GM12878 (cell line): Measurements from ENCODE around the gene TAF13. TPM values are rescaled to one million over a fixed set of nuclear protein-coding genes. Genes with fewer than 3 reads are reported as not detected.
A peak's percentile ranks its signal among the peaks of the same experiment; 100 is the strongest.

Source experiments
- ATAC-seq: fragments of 200-7000 bp; cut with Tn5 transposase; 3 replicates; pipeline ENCODE4 v1.9.1; 2020; ENCODE audit warnings: mild to moderate bottlenecking, moderate library complexity
- BruUV-seq: library from RNA; stranded (reverse); fragments of 400-500 nt; replicated peaks from 2 replicates; lab custom pipeline; 2021; lab: Mats Ljungman, UMichigan
- CTCF ChIA-PET: fragments of 300-600 bp; sonication (Branson Sonifier 250); formaldehyde crosslinking; extraction: SDS; loops from one replicate; lab custom pipeline; 2021; ENCODE audit warnings: inconsistent platforms; lab: Yijun Ruan, JAX
- POLR2A ChIA-PET: fragments of 350-600 bp; formaldehyde crosslinking; extraction: SDS; loops from one replicate; lab custom pipeline; 2021; ENCODE audit warnings: inconsistent platforms; lab: Charles Lee
- RAD21 ChIA-PET: fragments of 300-600 bp; sonication (Branson Sonifier 250); formaldehyde crosslinking; loops from one replicate; lab custom pipeline; 2023; ENCODE audit warnings: antibody characterized with exemption; ENCODE audit not compliant: unreplicated experiment; lab: Charles Lee
- SMC1A ChIA-PET: fragments of 300-600 bp; sonication (Branson Sonifier 250); formaldehyde crosslinking; loops from one replicate; lab custom pipeline; 2023; ENCODE audit not compliant: unreplicated experiment, uncharacterized antibody; lab: Charles Lee
- DNase-seq: peaks from one replicate; pipeline ENCODE4 v3.0.0-alpha.2; 2011; ENCODE audit warnings: low read depth, low spot score
- FAIRE-seq: peaks from 3 replicates; lab custom pipeline; 2011; peaks lifted over from hg19 to GRCh38; lab: Jason Lieb, UNC
- H2AFZ ChIP-seq: 2 replicates; pipeline ENCODE4 v1.6.0; 2011; ENCODE audit warnings: low read depth, low read length, control low read depth; ENCODE audit not compliant: control insufficient read depth
- H3K27ac ChIP-seq: 2 replicates; pipeline ENCODE4 v1.5.1; 2011; ENCODE audit warnings: control low read depth; ENCODE audit not compliant: control insufficient read depth, insufficient read depth
- H3K27me3 ChIP-seq, 2 experiments: replicated peaks in 1 of 2; 2 replicates each; pipeline versions ENCODE4 v1.6.0 to v1.6.1; 2011; ENCODE audit warnings: low read length in 1 of 2; ENCODE audit not compliant: control insufficient read depth in 2 of 2, insufficient read depth in 2 of 2
- H3K36me3 ChIP-seq, 2 experiments: 2 replicates each; pipeline ENCODE4 v1.5.1; 2011; ENCODE audit warnings: low read length in 1 of 2; ENCODE audit not compliant: control insufficient read depth in 2 of 2, insufficient read depth in 2 of 2
- H3K4me1 ChIP-seq: 2 replicates; pipeline ENCODE4 v1.6.1; 2011; ENCODE audit warnings: mild to moderate bottlenecking, low read length, moderate library complexity, mixed read lengths; ENCODE audit not compliant: control insufficient read depth, insufficient read depth
- H3K4me2 ChIP-seq: 2 replicates; pipeline ENCODE4 v1.6.0; 2011; ENCODE audit warnings: control low read depth; ENCODE audit not compliant: control insufficient read depth, insufficient read depth
- H3K4me3 ChIP-seq: fragments of 200-600 bp; sonication (generic); 2 replicates; pipeline ENCODE4 v1.5.1; 2016
- H3K79me2 ChIP-seq: 2 replicates; pipeline ENCODE4 v1.6.0; 2011; ENCODE audit warnings: low read length; ENCODE audit not compliant: control insufficient read depth, insufficient read depth
- H3K9ac ChIP-seq: 2 replicates; pipeline ENCODE4 v1.8.0; 2011; ENCODE audit warnings: low read length, control low read depth, mixed read lengths; ENCODE audit not compliant: control insufficient read depth, insufficient read depth
- H3K9me3 ChIP-seq: replicated peaks from 3 replicates; pipeline ENCODE4 v1.5.1; 2011; ENCODE audit warnings: mild to moderate bottlenecking, low read length; ENCODE audit not compliant: control insufficient read depth, insufficient read depth
- H4K20me1 ChIP-seq: 2 replicates; pipeline ENCODE4 v1.6.0; 2011; ENCODE audit not compliant: control insufficient read depth, insufficient read depth
- BACH1 ChIP-seq: fragments of 450-650 bp; IDR thresholded peaks from 2 replicates; pipeline ENCODE4 v1.6.1; 2017; ENCODE audit warnings: mild to moderate bottlenecking, borderline replicate concordance
- BMI1 ChIP-seq: fragments of 450-650 bp; IDR thresholded peaks from 2 replicates; pipeline ENCODE4 v1.6.1; 2016; ENCODE audit warnings: mild to moderate bottlenecking, moderate library complexity, borderline replicate concordance
- CBX3 ChIP-seq: fragments of 200-600 bp; sonication (generic); IDR thresholded peaks from 2 replicates; pipeline ENCODE4 v1.6.1; 2016; ENCODE audit warnings: low read depth, borderline replicate concordance
- CHD2 ChIP-seq: IDR thresholded peaks from 2 replicates; pipeline ENCODE4 v1.6.1; 2011; ENCODE audit warnings: low read depth, low read length, improper control_type of control experiment, borderline replicate concordance
- CREB1 ChIP-seq: IDR thresholded peaks from 2 replicates; pipeline ENCODE4 v1.6.1; 2012; ENCODE audit warnings: low read depth, mild to moderate bottlenecking, inconsistent platforms
- EP300 ChIP-seq, 2 experiments: fragments of 150-350 bp in 1 of 2; IDR thresholded peaks; 2 replicates each; pipeline ENCODE4 v1.6.1; 2011 to 2012; ENCODE audit warnings: low read depth in 2 of 2, low read length in 2 of 2, borderline replicate concordance in 1 of 2, improper control_type of control experiment in 1 of 2, inconsistent platforms in 1 of 2; ENCODE audit not compliant: control insufficient read depth in 1 of 2
- HDAC2 ChIP-seq: fragments of 200-600 bp; sonication (generic); IDR thresholded peaks from 2 replicates; pipeline ENCODE4 v1.6.1; 2017
- MAX ChIP-seq: IDR thresholded peaks from 2 replicates; pipeline ENCODE4 v1.6.1; 2012; ENCODE audit warnings: low read depth, low read length, improper control_type of control experiment
- NBN ChIP-seq: fragments of 450-650 bp; IDR thresholded peaks from 2 replicates; pipeline ENCODE4 v1.6.1; 2016
- NR2C2 ChIP-seq: IDR thresholded peaks from 2 replicates; pipeline ENCODE4 v1.6.1; 2011; ENCODE audit warnings: borderline replicate concordance, low read depth; ENCODE audit not compliant: control insufficient read depth, insufficient read length
- RCOR1 ChIP-seq: conservative IDR thresholded peaks from 2 replicates; pipeline ENCODE4 v1.6.1; 2012; ENCODE audit warnings: low read depth, low read length, improper control_type of control experiment
- SUZ12 ChIP-seq: fragments of 200-600 bp; sonication (generic); IDR thresholded peaks from one replicate; pipeline ENCODE4 v1.6.1; 2018; ENCODE audit warnings: antibody characterized with exemption, mild to moderate bottlenecking; ENCODE audit not compliant: unreplicated experiment
- USF2 ChIP-seq: IDR thresholded peaks from 2 replicates; pipeline ENCODE4 v1.6.1; 2011; ENCODE audit warnings: low read depth, low read length, improper control_type of control experiment, borderline replicate concordance
- ZBED1 ChIP-seq: IDR thresholded peaks from 2 replicates; pipeline ENCODE4 v1.6.1; 2016; ENCODE audit warnings: borderline replicate concordance
- ZNF207 ChIP-seq: fragments of 450-650 bp; IDR thresholded peaks from 2 replicates; pipeline ENCODE4 v1.6.1; 2014; ENCODE audit warnings: antibody characterized with exemption, mild to moderate bottlenecking, borderline replicate concordance
- ZNF622 ChIP-seq: fragments of 450-650 bp; IDR thresholded peaks from 2 replicates; pipeline ENCODE4 v1.6.1; 2017; ENCODE audit warnings: mild to moderate bottlenecking, inconsistent platforms
- WGBS: methylation state at CpG from one replicate; pipeline ENCODE4 v1.1.6; 2016; ENCODE audit warnings: low lambda C conversion rate; ENCODE audit not compliant: insufficient replicate concordance, insufficient coverage; ENCODE audit errors: missing lambda C conversion rate; 5-methylcytosine and 5-hydroxymethylcytosine counted together
- in situ Hi-C: fragments of 300-500 bp; cut with MboI; formaldehyde crosslinking; loops from 9 replicates; pipeline ENCODE4 v1.14.3; 2018; ENCODE audit warnings: mixed read lengths
- intact Hi-C: fragments of 100-400 bp; cut with micrococcal nuclease; formaldehyde crosslinking; loops from one replicate; pipeline ENCODE4 v1.14.2; 2022; ENCODE audit not compliant: unreplicated experiment
- polyA plus RNA-seq, 11 experiments: library from polyadenylated mRNA; depleted of rRNA in 4 of 11; unstranded in 6 of 11; stranded (reverse) in 5 of 11; fragments of >200 nt; fragmentation: Nextera tagmentation in 4 of 11; fragmentation: Illumina TruSeq in 1 of 11; extraction: Ambion mirVana in 4 of 11; extraction: Trizol in 1 of 11; gene quantifications; 1 replicate in 1 of 11; 2 replicates in 10 of 11; pipeline versions ENCODE4 v1.2.1 to v1.2.3, GENCODE V29; 2011 to 2016; ENCODE audit warnings: inconsistent platforms in 2 of 11, missing spikeins in 2 of 11, low read depth in 1 of 11
- total RNA-seq, 4 experiments: library from RNA; depleted of rRNA in 3 of 4; stranded (reverse); fragments of >200 nt in 3 of 4; fragmentation: Illumina TruSeq in 1 of 4; extraction: Trizol in 1 of 4; gene quantifications; 2 replicates each; pipeline versions ENCODE4 v1.2.1 to v1.2.3, GENCODE V29; 2013 to 2021
- TF ChIP-seq, protein P1 (sequence below): fragments of 450-650 bp; IDR thresholded peaks from 2 replicates; pipeline ENCODE4 v1.6.1; 2017; ENCODE audit warnings: mild to moderate bottlenecking
- TF ChIP-seq, protein P2 (sequence below): IDR thresholded peaks from 2 replicates; pipeline ENCODE4 v1.6.1; 2011; ENCODE audit warnings: low read depth, mild to moderate bottlenecking, low read length, moderate library complexity, borderline replicate concordance; ENCODE audit errors: extremely low read depth
- TF ChIP-seq, protein P3 (sequence below): fragments of 450-650 bp; formaldehyde crosslinking; IDR thresholded peaks from 2 replicates; pipeline ENCODE4 v1.4.0; 2022; ENCODE audit warnings: mild to moderate bottlenecking, moderate library complexity

TAF13 gene
- total and polyA plus RNA-seq, 10 of the 15 experiments (the other 5 are each of a cell fraction or from before 2014, with no cell fraction given) = 8.1 to 30.6 (median 18.0) TPM

DNA sequence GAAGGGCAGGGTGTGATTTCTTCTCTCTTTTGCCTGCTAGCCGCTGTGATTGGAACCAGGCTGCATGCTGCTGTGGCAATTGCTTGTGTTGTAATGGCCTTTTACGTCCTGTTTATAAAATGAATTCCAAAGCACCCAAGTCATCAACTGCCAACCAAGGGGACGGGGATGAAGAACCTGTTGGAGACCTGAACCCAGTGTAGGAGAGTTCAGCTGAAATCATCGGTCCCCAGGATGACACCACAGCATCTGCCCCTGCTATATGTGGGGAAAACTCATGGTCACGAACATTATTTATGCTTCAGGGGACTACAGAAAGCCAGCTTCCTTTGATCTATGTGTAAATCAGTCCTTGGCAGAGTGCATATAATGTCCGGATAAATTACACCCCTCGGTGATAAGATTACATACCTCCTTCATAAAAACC, 18.6 kb upstream of the TAF13 start:
- CTCF ChIA-PET = interaction anchor here (1.7 kb wide), 1 partner anchor 10 kb away, joined by 4 read pairs; no protein-coding TSS in a partner anchor

More for the DNA sequence above, 18.6 kb upstream of the TAF13 start:
- ATAC-seq = no peak
- TF ChIP-seq, protein P1, sequence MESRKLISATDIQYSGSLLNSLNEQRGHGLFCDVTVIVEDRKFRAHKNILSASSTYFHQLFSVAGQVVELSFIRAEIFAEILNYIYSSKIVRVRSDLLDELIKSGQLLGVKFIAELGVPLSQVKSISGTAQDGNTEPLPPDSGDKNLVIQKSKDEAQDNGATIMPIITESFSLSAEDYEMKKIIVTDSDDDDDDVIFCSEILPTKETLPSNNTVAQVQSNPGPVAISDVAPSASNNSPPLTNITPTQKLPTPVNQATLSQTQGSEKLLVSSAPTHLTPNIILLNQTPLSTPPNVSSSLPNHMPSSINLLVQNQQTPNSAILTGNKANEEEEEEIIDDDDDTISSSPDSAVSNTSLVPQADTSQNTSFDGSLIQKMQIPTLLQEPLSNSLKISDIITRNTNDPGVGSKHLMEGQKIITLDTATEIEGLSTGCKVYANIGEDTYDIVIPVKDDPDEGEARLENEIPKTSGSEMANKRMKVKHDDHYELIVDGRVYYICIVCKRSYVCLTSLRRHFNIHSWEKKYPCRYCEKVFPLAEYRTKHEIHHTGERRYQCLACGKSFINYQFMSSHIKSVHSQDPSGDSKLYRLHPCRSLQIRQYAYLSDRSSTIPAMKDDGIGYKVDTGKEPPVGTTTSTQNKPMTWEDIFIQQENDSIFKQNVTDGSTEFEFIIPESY = no peak
- TF ChIP-seq ZNF207 (no peak), CREB1 (no peak), BMI1 (no peak), CBX3 (no peak), RCOR1 (no peak), HDAC2 (no peak), CHD2 (no peak), ZNF622 (no peak), SUZ12 (no peak), MAX (no peak), BACH1 (no peak), ZBED1 (no peak), NR2C2 (no peak), NBN (no peak), USF2 (no peak), EP300 (IDR thresholded peaks at IDR 0.05; ENCODE audit: borderline replicate concordance in 1 of 2, control insufficient read depth in 1 of 2, low read depth in 2 of 2, low read length in 2 of 2) (no peak)
- TF ChIP-seq, protein P2, sequence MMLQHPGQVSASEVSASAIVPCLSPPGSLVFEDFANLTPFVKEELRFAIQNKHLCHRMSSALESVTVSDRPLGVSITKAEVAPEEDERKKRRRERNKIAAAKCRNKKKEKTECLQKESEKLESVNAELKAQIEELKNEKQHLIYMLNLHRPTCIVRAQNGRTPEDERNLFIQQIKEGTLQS = no peak
- TF ChIP-seq, protein P3, sequence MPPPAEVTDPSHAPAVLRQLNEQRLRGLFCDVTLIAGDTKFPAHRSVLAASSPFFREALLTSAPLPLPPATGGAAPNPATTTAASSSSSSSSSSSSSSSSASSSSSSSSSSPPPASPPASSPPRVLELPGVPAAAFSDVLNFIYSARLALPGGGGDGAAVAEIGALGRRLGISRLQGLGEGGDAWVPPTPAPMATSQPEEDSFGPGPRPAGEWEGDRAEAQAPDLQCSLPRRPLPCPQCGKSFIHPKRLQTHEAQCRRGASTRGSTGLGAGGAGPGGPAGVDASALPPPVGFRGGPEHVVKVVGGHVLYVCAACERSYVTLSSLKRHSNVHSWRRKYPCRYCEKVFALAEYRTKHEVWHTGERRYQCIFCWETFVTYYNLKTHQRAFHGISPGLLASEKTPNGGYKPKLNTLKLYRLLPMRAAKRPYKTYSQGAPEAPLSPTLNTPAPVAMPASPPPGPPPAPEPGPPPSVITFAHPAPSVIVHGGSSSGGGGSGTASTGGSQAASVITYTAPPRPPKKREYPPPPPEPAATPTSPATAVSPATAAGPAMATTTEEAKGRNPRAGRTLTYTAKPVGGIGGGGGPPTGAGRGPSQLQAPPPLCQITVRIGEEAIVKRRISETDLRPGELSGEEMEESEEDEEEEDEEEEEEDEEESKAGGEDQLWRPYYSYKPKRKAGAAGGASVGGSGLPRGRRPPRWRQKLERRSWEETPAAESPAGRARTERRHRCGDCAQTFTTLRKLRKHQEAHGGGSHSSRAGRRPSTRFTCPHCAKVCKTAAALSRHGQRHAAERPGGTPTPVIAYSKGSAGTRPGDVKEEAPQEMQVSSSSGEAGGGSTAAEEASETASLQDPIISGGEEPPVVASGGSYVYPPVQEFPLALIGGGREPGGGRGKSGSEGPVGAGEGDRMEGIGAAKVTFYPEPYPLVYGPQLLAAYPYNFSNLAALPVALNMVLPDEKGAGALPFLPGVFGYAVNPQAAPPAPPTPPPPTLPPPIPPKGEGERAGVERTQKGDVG (CRISPR knock-in tag) = no peak
- Histone ChIP-seq H3K36me3 (peaks cover 0 to 9% of the 10 kb centered on the region in 2 experiments; a peak in 3 of 4 replicates), H2AFZ (no peak overlapping the region), H4K20me1 (no peaks in the 10 kb centered on the region), H3K9ac (no peak overlapping the region), H3K9me3 (no peaks in the 10 kb centered on the region), H3K4me3 (no peak overlapping the region), H3K79me2 (peaks cover 29% of the 10 kb centered on the region), H3K4me1 (peaks cover 9% of the 10 kb centered on the region), H3K4me2 (no peak overlapping the region), H3K27me3 (no peaks in the 10 kb centered on the region), H3K27ac (no peak overlapping the region)
- intact Hi-C loops = no loop called here
- in situ Hi-C loops = no loop called here
- ChIA-PET POLR2A (no interaction called here), SMC1A (no interaction called here), RAD21 (no interaction called here)
- no peak for DNase-seq
- FAIRE-seq = no peak
- TSS peak; percentile 24 for BruUV-seq
- 96% methylated on average over 7 of the region's 7 CpGs for WGBS
